Retinal pigment epithelial cell (primary cell): ENCODE data around the gene GPD1.

Source experiments
- DNase-seq: peaks from one replicate; pipeline ENCODE4 v3.0.0-alpha.2; 2010; ENCODE audit warnings: low read depth
- H3K4me3 ChIP-seq: 2 replicates; pipeline ENCODE4 v1.5.1; 2011; ENCODE audit warnings: mild to moderate bottlenecking, low read length, control low read depth, moderate library complexity
- TF ChIP-seq, protein P1 (sequence below): conservative IDR thresholded peaks from 2 replicates; pipeline ENCODE4 v1.5.1; 2011; ENCODE audit warnings: low read depth, low read length, control low read depth, inconsistent platforms

The GPD1 gene

DNA sequence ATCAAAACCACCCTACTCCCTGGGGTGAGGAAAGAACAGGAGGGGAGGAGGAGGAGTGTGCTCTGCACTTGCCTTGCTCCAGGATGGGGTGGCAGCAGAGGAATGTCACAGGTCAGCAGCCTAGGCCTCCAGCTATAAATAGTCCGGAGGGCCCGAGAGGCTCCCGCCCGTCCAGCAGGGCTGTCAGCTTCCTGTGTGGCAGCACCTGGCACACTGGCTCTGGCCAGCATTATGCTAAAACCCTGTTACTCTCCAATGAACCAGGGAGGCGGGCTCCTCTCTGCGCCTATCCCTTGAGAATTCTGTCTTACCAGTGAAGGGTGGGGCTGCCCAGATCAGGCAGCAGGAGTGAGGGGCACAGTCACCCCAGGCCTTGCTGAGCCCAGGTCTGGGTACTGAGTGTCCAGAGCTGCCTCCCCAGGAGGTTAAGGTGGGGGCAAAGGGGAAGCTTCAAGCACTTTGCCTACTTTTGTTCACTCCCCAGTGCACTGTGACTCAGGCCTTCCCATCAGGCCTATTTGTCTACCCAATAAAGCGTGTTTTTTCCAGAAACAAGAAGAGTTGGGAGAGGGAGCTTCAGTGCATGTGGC, 7.0 kb downstream of the GPD1 start:
- H3K4me3 ChIP-seq, result no peak overlapping the region
- no peak for DNase-seq
- TF ChIP-seq, protein P1, sequence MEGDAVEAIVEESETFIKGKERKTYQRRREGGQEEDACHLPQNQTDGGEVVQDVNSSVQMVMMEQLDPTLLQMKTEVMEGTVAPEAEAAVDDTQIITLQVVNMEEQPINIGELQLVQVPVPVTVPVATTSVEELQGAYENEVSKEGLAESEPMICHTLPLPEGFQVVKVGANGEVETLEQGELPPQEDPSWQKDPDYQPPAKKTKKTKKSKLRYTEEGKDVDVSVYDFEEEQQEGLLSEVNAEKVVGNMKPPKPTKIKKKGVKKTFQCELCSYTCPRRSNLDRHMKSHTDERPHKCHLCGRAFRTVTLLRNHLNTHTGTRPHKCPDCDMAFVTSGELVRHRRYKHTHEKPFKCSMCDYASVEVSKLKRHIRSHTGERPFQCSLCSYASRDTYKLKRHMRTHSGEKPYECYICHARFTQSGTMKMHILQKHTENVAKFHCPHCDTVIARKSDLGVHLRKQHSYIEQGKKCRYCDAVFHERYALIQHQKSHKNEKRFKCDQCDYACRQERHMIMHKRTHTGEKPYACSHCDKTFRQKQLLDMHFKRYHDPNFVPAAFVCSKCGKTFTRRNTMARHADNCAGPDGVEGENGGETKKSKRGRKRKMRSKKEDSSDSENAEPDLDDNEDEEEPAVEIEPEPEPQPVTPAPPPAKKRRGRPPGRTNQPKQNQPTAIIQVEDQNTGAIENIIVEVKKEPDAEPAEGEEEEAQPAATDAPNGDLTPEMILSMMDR, result peak; percentile 1

DNA sequence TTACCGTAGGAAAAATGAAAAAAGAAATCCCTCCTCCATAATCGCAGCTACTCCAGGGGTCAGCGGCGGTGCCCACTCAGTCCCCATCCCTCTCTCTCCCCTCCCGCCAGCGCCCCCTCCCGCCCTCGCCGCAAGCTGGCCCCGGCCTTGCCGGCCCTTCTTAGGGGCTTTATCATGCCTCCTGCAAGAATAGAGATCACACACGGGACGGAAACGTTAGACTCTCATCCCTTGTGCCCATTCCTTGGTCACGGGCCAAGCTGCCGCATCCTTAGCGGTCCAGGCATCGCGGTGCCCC, 7.5 kb downstream of the GPD1 start:
- TF ChIP-seq, protein P1, result no peak
- no peak for DNase-seq
- peak overlapping the region; percentile 22 for H3K4me3 ChIP-seq

DNA sequence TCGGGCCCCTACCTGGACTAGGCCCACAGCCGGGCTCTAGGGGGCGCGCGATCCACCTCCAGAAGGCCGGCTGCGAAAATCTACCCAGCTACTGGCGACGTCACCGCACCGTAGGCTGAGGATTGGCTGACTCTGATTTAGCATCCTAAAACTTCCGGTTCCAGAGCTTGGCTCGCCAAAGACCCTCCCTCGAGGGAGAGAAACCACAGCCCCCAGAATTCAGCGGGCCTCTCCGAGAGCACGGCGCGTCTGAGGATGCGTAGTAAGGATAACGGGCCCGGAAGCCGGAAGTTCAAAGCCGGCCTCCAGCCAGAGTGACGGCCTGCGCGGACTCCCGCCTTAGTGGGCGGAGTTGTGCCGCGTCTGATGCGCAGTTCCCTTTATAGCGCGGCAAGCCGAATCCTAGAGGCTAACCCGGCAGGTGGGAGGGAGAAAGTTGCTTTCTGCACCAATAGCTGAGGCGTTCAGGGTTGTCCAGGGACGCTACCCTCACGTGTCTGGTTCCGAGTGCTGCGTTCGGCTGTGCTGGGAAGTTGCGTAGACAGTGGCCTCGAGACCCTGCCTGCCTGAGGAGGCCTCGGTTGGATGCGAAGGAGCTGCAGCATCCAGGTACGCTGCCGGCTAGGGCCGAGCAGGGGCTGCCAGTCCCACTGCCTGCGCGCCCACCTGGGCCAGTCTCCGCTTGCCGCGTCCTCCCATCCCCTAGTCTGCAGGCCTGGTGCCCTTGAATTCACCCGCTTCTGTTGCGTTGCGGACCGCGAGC, 8.1 kb downstream of the GPD1 start, which contains the start of gene COX14:
Gene COX14 (plus strand): TSS at position 544 of the 763 bp plus-strand sequence. CDS start 7,808 bp downstream, outside the sequence.
- peak; percentile 98 for DNase-seq
- H3K4me3 ChIP-seq, result peak within 1 kb of the TSS; percentile 93
- TF ChIP-seq, protein P1, result peak; percentile 94

DNA sequence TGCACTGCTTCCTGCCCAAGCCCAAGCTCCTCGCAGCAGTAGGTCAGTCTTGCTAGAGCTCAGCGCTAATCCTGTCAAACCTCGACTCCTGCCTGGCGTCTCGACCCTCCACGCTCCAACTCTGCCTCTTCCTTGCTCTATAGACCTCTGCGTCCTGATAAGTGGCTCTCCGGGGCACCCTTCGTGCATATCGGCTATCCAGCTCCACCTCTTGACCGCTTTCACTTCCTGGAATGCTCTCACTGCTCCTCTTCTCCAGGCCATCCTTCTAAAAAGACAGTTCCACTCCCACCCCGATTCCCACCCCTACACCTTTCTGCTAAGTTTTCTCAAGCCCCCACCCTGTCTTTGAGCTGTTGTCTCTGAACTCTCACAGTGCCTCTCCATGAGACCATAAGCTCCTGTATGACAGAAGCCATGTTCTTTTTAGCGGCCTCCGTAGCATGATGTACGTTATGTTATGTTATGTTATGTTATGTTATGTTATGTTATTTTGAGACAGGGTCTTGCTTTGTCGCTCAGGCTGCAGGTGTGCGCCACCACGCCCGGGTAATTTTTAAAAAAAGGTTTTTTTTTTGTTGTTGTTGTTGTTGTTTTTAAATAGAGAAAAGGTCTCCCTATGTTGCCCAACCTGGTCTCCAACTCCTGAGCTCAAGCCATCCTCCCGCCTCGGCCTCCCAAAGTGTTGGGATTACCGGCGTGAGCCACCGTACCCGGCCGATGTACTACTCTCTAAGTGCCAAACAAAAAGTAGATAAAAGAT, 8.8 kb downstream of the GPD1 start:
- peak overlapping the region; percentile 93 for H3K4me3 ChIP-seq
- no peak for DNase-seq
- TF ChIP-seq, protein P1, result no peak

DNA sequence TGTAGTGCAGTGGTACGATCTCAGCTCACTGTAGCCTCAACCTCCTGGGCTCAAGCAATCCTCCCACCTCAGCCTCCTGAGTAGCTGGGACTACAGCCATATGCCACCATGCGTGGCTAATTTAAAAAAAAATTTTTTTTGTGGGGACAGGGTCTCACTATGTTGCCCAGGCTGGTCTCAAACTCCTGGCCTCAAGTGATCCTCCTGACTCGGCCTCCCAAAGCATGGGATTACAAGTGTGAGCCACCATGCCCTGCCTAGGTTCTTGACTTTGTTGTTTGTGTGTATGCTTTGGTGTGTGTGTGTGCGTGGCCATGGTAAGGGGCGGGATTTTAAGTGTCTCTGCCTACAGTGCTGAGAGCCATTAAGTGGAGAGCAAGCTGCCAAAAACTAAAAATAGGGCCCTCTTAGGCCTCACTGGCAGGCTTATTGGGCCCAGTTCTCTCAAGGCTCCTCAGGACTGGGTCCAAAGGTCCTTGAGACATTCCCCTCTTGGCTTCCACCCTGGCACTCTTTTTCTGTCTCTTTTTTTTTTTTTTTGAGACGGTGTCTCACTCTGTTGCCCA, 13.3 kb downstream of the GPD1 start:
- no peak overlapping the region for H3K4me3 ChIP-seq
- TF ChIP-seq, protein P1, result no peak
- no peak for DNase-seq

DNA sequence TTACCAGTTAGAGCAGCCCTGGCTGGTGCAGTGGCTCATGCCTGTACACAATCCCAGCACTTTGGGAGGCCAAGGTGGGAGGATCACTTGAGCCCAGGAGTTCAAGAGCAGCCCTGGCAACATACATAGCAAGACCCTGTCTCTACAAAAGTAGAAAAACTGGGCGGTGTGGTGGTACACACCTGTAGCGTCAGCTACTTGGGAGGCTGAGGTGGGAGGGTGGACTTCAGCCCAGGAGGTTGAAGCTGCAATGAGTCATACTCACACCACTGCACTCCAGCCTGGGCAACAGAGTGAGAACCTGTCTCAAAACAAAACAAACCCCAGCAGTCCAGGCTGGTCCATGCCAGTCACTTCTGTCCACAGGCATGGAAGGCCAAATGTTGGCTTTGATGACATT, 15.6 kb downstream of the GPD1 start:
- H3K4me3 ChIP-seq, result no peak overlapping the region
- TF ChIP-seq, protein P1, result no peak
- DNase-seq, result no peak
